Osteocyte (in vitro differentiated cells): Measurements from ENCODE around the gene CCR3. TPM values are rescaled to one million over a fixed set of nuclear protein-coding genes. Genes with fewer than 3 reads are reported as not detected.

ENCODE experiments used
- DNase-seq: peaks from one replicate; pipeline ENCODE4 v3.0.0; 2021; ENCODE audit warnings: mixed read lengths; ENCODE audit not compliant: unreplicated experiment; ENCODE audit errors: extremely low spot score
- H3K27ac Mint-ChIP-seq: one replicate; pipeline ENCODE4 v1.8.0; 2021; ENCODE audit warnings: mild to moderate bottlenecking, mixed read lengths; ENCODE audit not compliant: unreplicated experiment
- H3K27me3 Mint-ChIP-seq: one replicate; pipeline ENCODE4 v1.8.0; 2021; ENCODE audit warnings: mixed read lengths; ENCODE audit not compliant: unreplicated experiment
- H3K36me3 Mint-ChIP-seq: one replicate; pipeline ENCODE4 v1.8.0; 2021; ENCODE audit warnings: mixed read lengths; ENCODE audit not compliant: unreplicated experiment
- H3K4me1 Mint-ChIP-seq: one replicate; pipeline ENCODE4 v1.8.0; 2021; ENCODE audit warnings: mixed read lengths; ENCODE audit not compliant: unreplicated experiment
- H3K4me3 Mint-ChIP-seq: one replicate; pipeline ENCODE4 v1.8.0; 2021; ENCODE audit warnings: mild to moderate bottlenecking, moderate library complexity, mixed read lengths; ENCODE audit not compliant: unreplicated experiment
- H3K9me3 Mint-ChIP-seq: one replicate; pipeline ENCODE4 v1.8.0; 2021; ENCODE audit warnings: mixed read lengths; ENCODE audit not compliant: unreplicated experiment
- CTCF ChIP-seq: fragments of 200-600 bp; sonication (generic); IDR thresholded peaks from 2 replicates; pipeline ENCODE4 v1.5.0; 2021; ENCODE audit warnings: antibody characterized with exemption, mild to moderate bottlenecking, moderate library complexity
- total RNA-seq: library from RNA; stranded (reverse); gene quantifications from 2 replicates; pipeline ENCODE4 v1.2.1, GENCODE V29; 2021

CCR3 gene
- total RNA-seq, 1 donor from 2014 or later = not detected

GRCh38 chr3:46212101-46212500 lies 30.2 kb upstream of the CCR3 start:
- DNase-seq = peak; percentile 59
- no peak overlapping the region for H3K27ac Mint-ChIP-seq
- no peak overlapping the region for H3K4me3 Mint-ChIP-seq
- peaks cover 8% of the 10 kb centered on the region for H3K27me3 Mint-ChIP-seq
- no peaks in the 10 kb centered on the region for H3K4me1 Mint-ChIP-seq
- no peak for TF ChIP-seq CTCF
- no peaks in the 10 kb centered on the region for H3K36me3 Mint-ChIP-seq
- H3K9me3 Mint-ChIP-seq = no peaks in the 10 kb centered on the region

- Mint-ChIP-seq H3K9me3 (no peaks in the 10 kb centered on the region), H3K4me3 (no peak overlapping the region), H3K27ac (no peak overlapping the region), H3K36me3 (no peaks in the 10 kb centered on the region), H3K27me3 (peaks cover 6% of the 10 kb centered on the region), H3K4me1 (no peaks in the 10 kb centered on the region)
- no peak for TF ChIP-seq CTCF
- DNase-seq = no peak
These were observed 29.1 kb upstream of the CCR3 start for GRCh38 chr3:46213201-46213600.

- Mint-ChIP-seq H3K27ac (no peak overlapping the region), H3K27me3 (peaks cover 8% of the 10 kb centered on the region), H3K4me3 (no peak overlapping the region), H3K9me3 (peaks cover 3% of the 10 kb centered on the region), H3K4me1 (no peaks in the 10 kb centered on the region), H3K36me3 (no peaks in the 10 kb centered on the region)
- no peak for TF ChIP-seq CTCF
- no peak for DNase-seq
These were observed 27.4 kb upstream of the CCR3 start for GRCh38 chr3:46214751-46215352.

GRCh38 chr3:46215810-46216414 lies 26.3 kb upstream of the CCR3 start:
- H3K36me3 Mint-ChIP-seq = no peaks in the 10 kb centered on the region
- peak; percentile 48 for DNase-seq
- H3K27ac Mint-ChIP-seq = no peak overlapping the region
- H3K4me1 Mint-ChIP-seq = no peaks in the 10 kb centered on the region
- H3K9me3 Mint-ChIP-seq = peaks cover 5% of the 10 kb centered on the region
- H3K4me3 Mint-ChIP-seq = no peak overlapping the region
- peaks cover 8% of the 10 kb centered on the region for H3K27me3 Mint-ChIP-seq
- TF ChIP-seq CTCF = no peak

- TF ChIP-seq CTCF = no peak
- Mint-ChIP-seq H3K36me3 (no peaks in the 10 kb centered on the region), H3K27ac (no peak overlapping the region), H3K9me3 (peaks cover 5% of the 10 kb centered on the region), H3K4me3 (no peak overlapping the region), H3K27me3 (peaks cover 11% of the 10 kb centered on the region), H3K4me1 (no peaks in the 10 kb centered on the region)
- DNase-seq = no peak
These were observed 24.0 kb upstream of the CCR3 start for GRCh38 chr3:46218196-46218709.
